Prostate gland (tissue), 2 donors: ENCODE results near the gene GLP1R. TPM values are rescaled to one million over a fixed set of nuclear protein-coding genes. Genes with fewer than 3 reads are reported as not detected.

Source experiments
- DNase-seq: peaks from one replicate; pipeline ENCODE4 v3.0.0-alpha.2; 2019; ENCODE audit warnings: low spot score
- H3K27ac ChIP-seq, 2 donors: fragments of 200-600 bp; sonication (generic); 2 replicates each; pipeline ENCODE4 v1.5.1; 2017 to 2019
- H3K27me3 ChIP-seq: fragments of 200-600 bp; sonication (generic); replicated peaks from 2 replicates; pipeline ENCODE4 v1.5.1; 2019; ENCODE audit not compliant: insufficient read depth
- H3K36me3 ChIP-seq, 2 donors: fragments of 200-600 bp; sonication (generic); 1 replicate in 1 of 2; 2 replicates in 1 of 2; pipeline versions ENCODE4 v1.5.1 to v1.8.1; 2017 to 2019
- H3K4me1 ChIP-seq: fragments of 200-600 bp; sonication (generic); replicated peaks from 2 replicates; pipeline ENCODE4 v1.5.1; 2019
- H3K4me3 ChIP-seq, 2 donors: fragments of 200-600 bp; sonication (generic); 2 replicates each; pipeline ENCODE4 v1.5.1; 2017 to 2019
- H3K9me3 ChIP-seq: fragments of 200-600 bp; sonication (generic); 2 replicates; pipeline ENCODE4 v1.5.1; 2017
- CTCF ChIP-seq, 4 experiments: fragments of 200-600 bp in 2 of 4; fragments of 450-650 bp in 2 of 4; sonication (generic) in 2 of 4; IDR thresholded peaks; 1 replicate in 3 of 4; 2 replicates in 1 of 4; pipeline ENCODE4 v1.5.1; 2016 to 2019; ENCODE audit warnings: antibody characterized with exemption in 4 of 4, mild to moderate bottlenecking in 2 of 4, moderate library complexity in 2 of 4
- POLR2A ChIP-seq: fragments of 450-650 bp; IDR thresholded peaks from one replicate; pipeline ENCODE4 v1.6.1; 2016; ENCODE audit warnings: antibody characterized with exemption, mild to moderate bottlenecking
- POLR2AphosphoS5 ChIP-seq: sonication (generic); formaldehyde crosslinking; IDR thresholded peaks from one replicate; pipeline ENCODE4 v1.6.1; 2017; ENCODE audit warnings: antibody characterized with exemption
- WGBS: methylation state at CpG from one replicate; pipeline ENCODE4 v1.1.5; 2018; 5-methylcytosine and 5-hydroxymethylcytosine counted together
- intact Hi-C: fragments of 100-400 bp; cut with DNase I; formaldehyde crosslinking; loops from one replicate; pipeline ENCODE4 v1.14.2; 2022
- total RNA-seq, 2 donors: library from RNA; depleted of rRNA; stranded (reverse); fragments of >200 nt; gene quantifications; one replicate each; pipeline ENCODE4 v1.1.0, GENCODE V29; 2016

The GLP1R gene
- total RNA-seq, 2 donors from 2014 or later = 0.23 TPM; not detected in 1

GRCh38 chr6:39018103-39018502 lies 30.5 kb upstream of the GLP1R start:
- TF ChIP-seq POLR2AphosphoS5 (no peak), CTCF (IDR thresholded peaks at IDR 0.05) (no peak), POLR2A (no peak)

GRCh38 chr6:39020136-39020535 lies 28.4 kb upstream of the GLP1R start:
- Histone ChIP-seq H3K36me3 (no peaks in the 10 kb centered on the region), H3K27me3 (no peaks in the 10 kb centered on the region), H3K27ac (no peak overlapping the region), H3K9me3 (no peaks in the 10 kb centered on the region), H3K4me3 (no peak overlapping the region), H3K4me1 (no peaks in the 10 kb centered on the region)
- DNase-seq = no peak
- intact Hi-C loops = no loop called here
- TF ChIP-seq CTCF (IDR thresholded peaks at IDR 0.05) = no peak
- TF ChIP-seq POLR2AphosphoS5 = no peak
- TF ChIP-seq POLR2A = no peak
- WGBS = 34% methylated on average over 2 of the region's 2 CpGs

More at GRCh38 chr6:39018103-39018502, 30.5 kb upstream of the GLP1R start:
- H3K36me3 ChIP-seq = no peaks in the 10 kb centered on the region
- WGBS = 56% methylated on average over 5 of the region's 5 CpGs
- no peak overlapping the region for H3K27ac ChIP-seq
- intact Hi-C loops = no loop called here
- no peaks in the 10 kb centered on the region for H3K9me3 ChIP-seq
- no peak overlapping the region for H3K4me3 ChIP-seq
- H3K4me1 ChIP-seq = no peaks in the 10 kb centered on the region
- H3K27me3 ChIP-seq = no peaks in the 10 kb centered on the region
- no peak for DNase-seq

- Histone ChIP-seq H3K4me1 (no peaks in the 10 kb centered on the region), H3K27ac (no peak overlapping the region), H3K4me3 (no peak overlapping the region), H3K9me3 (no peaks in the 10 kb centered on the region), H3K36me3 (no peaks in the 10 kb centered on the region), H3K27me3 (no peaks in the 10 kb centered on the region)
- intact Hi-C loops = no loop called here
- 76% methylated on average over 2 of the region's 2 CpGs for WGBS
- no peak for DNase-seq
- TF ChIP-seq POLR2A (no peak), CTCF (IDR thresholded peaks at IDR 0.05) (no peak), POLR2AphosphoS5 (no peak)
Observed at GRCh38 chr6:39021041-39021440, 27.5 kb upstream of the GLP1R start.

- intact Hi-C loops = no loop called here
- no peak for DNase-seq
- Histone ChIP-seq H3K27me3 (no peaks in the 10 kb centered on the region), H3K4me3 (no peak overlapping the region), H3K9me3 (no peaks in the 10 kb centered on the region), H3K27ac (no peak overlapping the region), H3K4me1 (no peaks in the 10 kb centered on the region), H3K36me3 (no peaks in the 10 kb centered on the region)
- TF ChIP-seq POLR2A (no peak), CTCF (IDR thresholded peaks at IDR 0.05) (no peak), POLR2AphosphoS5 (no peak)
- 89% methylated on average over 1 of the region's 1 CpG for WGBS
Observed at GRCh38 chr6:39021779-39022178, 26.8 kb upstream of the GLP1R start.

GRCh38 chr6:39026175-39026574 lies 22.4 kb upstream of the GLP1R start:
- WGBS = 62% methylated on average over 3 of the region's 3 CpGs
- TF ChIP-seq POLR2AphosphoS5 (no peak), CTCF (IDR thresholded peaks at IDR 0.05) (no peak), POLR2A (no peak)
- Histone ChIP-seq H3K36me3 (no peaks in the 10 kb centered on the region), H3K9me3 (no peaks in the 10 kb centered on the region), H3K4me3 (no peak overlapping the region), H3K27me3 (no peaks in the 10 kb centered on the region), H3K4me1 (no peaks in the 10 kb centered on the region), H3K27ac (no peak overlapping the region)
- DNase-seq = no peak
- intact Hi-C loops = no loop called here
